Neuron (in vitro differentiated cells): ENCODE data around the gene BCL11B.

ENCODE experiments used
- H2AFZ ChIP-seq: one replicate; pipeline ENCODE4 v1.6.1; 2013; ENCODE audit warnings: low read depth, mild to moderate bottlenecking, inconsistent platforms, low read length, moderate library complexity
- H3K27me3 ChIP-seq: one replicate; pipeline ENCODE4 v1.6.1; 2013; ENCODE audit warnings: low read length; ENCODE audit not compliant: insufficient read depth
- H3K36me3 ChIP-seq: one replicate; pipeline ENCODE4 v1.6.1; 2013; ENCODE audit warnings: low read length; ENCODE audit not compliant: insufficient read depth
- H3K4me1 ChIP-seq: one replicate; pipeline ENCODE4 v1.6.1; 2013; ENCODE audit warnings: low read length; ENCODE audit not compliant: insufficient read depth
- H3K4me3 ChIP-seq: 2 replicates; pipeline ENCODE4 v1.5.1; 2013; ENCODE audit warnings: mild to moderate bottlenecking, low read length, moderate library complexity
- H3K9me3 ChIP-seq: one replicate; pipeline ENCODE4 v1.6.1; 2013; ENCODE audit warnings: low read length

The BCL11B gene

DNA sequence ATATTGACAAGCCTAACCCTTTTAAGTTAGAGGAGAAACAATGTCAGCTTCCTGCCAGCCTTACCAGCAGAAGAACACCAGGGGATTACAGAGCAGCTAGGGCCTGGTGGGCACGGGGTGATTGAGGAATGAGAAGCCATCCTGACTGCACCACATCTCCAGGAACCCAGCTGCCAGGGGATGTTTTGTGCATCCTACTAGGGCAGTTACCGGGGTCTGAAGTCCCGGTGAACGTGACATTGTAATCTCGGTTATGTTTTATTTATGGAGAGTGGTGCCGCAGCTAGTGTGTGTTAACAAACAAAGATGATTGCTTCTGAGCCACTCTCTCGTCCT is 115.9 kb downstream of the BCL11B start:
- H3K9me3 ChIP-seq, result no peaks in the 10 kb centered on the region

DNA sequence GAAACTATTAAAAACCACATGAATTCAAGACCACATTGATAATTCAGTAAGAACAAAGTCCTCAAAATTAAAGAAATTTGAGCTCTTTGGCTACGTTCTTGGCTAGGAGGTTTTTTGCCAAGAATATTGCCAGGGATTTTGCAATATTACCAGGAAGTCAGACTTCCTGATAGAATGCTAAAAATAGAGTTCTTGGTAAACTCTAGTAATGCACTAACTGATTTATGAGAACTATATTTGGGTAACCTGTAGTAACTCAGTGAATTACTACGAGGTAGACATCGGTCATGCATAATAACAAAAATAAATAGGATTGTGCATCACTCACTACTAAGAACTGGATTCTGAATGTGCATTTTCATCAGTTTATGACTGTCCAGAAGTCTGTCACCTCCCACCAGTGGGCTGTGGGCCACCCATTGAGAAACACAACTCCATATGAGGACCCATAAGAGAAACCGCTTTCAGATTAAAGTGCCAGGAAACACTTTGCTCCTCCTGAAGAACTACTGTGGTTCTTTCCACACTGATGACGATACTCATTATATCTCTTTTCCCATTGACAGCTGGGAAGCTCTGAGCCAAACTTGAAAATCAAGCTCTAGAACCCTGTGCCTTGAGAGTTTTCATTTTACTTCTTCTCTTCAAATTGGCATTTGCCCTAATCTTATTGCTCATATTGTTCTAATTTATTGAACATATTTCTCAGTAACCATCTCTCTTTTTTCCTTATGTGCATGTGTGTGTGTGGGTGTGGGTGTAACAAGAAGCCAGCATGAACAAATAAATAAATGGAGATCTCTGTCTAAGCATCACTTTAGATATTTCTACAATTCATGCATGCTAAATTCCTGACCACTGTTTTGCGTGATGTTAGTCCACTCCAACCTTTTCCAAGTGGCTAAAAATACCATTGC is 116.6 kb downstream of the BCL11B start:
- H3K4me3 ChIP-seq, result no peak overlapping the region
- H3K36me3 ChIP-seq, result no peaks in the 10 kb centered on the region

More for the DNA sequence above, 115.9 kb downstream of the BCL11B start:
- H3K36me3 ChIP-seq, result no peaks in the 10 kb centered on the region
- H3K27me3 ChIP-seq, result peaks cover 2% of the 10 kb centered on the region
- no peak overlapping the region for H2AFZ ChIP-seq
- no peak overlapping the region for H3K4me3 ChIP-seq
- H3K4me1 ChIP-seq, result no peaks in the 10 kb centered on the region

DNA sequence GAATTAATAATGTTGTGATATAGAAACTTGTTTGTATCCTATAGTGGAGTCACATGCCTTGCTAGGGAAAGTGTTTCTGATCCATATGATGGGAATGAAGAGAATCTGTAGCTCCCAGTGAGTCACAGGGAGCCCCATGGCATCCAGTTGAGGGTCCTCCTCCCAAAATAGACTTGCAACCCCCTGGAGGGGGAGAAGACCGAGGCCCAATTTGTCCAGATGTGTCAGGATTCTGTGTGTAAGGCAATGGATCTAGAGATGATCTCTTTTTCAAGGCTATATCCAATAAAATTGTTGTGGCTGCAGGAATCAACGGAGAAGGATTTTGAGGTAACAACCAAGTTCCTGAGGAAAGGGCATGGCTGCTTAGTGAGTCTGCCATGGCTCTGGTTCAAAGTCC is 121.8 kb downstream of the BCL11B start:
- no peak overlapping the region for H3K4me3 ChIP-seq
- H2AFZ ChIP-seq, result no peak overlapping the region
- peaks cover 7% of the 10 kb centered on the region for H3K4me1 ChIP-seq
- H3K36me3 ChIP-seq, result no peaks in the 10 kb centered on the region
- no peaks in the 10 kb centered on the region for H3K9me3 ChIP-seq
- H3K27me3 ChIP-seq, result peaks cover 3% of the 10 kb centered on the region

More for the DNA sequence above, 116.6 kb downstream of the BCL11B start:
- no peaks in the 10 kb centered on the region for H3K9me3 ChIP-seq
- H3K4me1 ChIP-seq, result no peaks in the 10 kb centered on the region
- H3K27me3 ChIP-seq, result peaks cover 2% of the 10 kb centered on the region
- no peak overlapping the region for H2AFZ ChIP-seq

DNA sequence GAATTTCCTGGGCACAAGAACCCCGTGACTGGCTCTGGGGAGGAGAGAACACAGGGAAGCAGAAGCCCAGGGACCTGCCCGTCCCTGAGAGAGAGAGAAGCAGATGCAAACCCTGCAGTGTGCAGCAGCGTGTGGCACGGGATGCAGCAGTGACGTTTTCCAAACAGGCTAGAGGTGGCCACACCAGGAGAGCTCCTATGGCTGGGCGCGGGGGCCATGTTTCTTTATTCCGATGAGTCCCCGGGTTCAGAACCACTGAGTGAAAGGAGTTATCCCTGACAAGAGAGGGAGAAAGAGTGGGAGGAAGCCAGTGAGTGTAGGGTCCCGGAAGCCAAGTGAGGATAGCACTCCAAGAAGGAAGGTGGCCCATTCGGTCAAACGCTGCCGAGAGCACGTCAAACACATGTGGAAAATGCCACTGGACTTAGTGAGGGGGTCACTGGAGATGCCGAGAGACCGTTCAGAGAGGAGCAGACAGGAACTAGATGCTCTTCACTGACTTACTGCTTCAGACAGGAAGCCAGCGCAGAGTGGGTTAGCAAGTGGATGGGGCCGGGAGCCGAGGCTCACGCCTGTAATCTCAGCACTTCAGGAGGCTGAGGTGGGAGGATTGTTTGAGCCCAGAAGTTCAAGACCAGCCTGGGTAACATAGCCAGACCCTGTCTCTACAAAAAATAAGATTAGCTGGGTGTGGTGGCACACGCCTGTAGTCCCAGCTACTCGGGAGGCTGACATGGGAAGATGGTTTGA is 123.0 kb downstream of the BCL11B start:
- Histone ChIP-seq H3K4me3 (no peak overlapping the region), H2AFZ (no peak overlapping the region), H3K9me3 (no peaks in the 10 kb centered on the region), H3K4me1 (peaks cover 7% of the 10 kb centered on the region), H3K27me3 (peaks cover 3% of the 10 kb centered on the region), H3K36me3 (no peaks in the 10 kb centered on the region)

DNA sequence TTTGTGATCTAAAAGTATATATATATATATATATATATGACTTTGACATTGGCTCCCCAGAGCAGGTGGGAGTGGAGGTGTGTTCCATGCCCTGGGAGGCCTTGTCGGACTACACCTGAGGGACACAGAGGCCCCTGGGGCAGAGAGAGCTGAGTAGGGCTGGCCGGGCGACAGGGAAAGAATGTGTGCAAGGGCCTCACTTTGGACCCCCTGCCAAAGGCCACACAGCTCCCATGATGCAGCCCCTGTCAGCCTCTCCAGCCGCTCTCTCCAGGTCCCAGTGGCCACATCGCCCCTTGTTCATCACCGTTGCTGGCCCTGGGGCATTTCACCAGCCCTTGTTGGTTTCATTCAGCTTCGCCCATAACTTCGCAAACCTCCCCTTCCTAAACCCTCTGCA is 123.9 kb downstream of the BCL11B start:
- Histone ChIP-seq H3K9me3 (no peaks in the 10 kb centered on the region), H3K4me3 (no peak overlapping the region), H3K36me3 (no peaks in the 10 kb centered on the region), H3K27me3 (peaks cover 3% of the 10 kb centered on the region), H3K4me1 (peaks cover 7% of the 10 kb centered on the region), H2AFZ (no peak overlapping the region)

DNA sequence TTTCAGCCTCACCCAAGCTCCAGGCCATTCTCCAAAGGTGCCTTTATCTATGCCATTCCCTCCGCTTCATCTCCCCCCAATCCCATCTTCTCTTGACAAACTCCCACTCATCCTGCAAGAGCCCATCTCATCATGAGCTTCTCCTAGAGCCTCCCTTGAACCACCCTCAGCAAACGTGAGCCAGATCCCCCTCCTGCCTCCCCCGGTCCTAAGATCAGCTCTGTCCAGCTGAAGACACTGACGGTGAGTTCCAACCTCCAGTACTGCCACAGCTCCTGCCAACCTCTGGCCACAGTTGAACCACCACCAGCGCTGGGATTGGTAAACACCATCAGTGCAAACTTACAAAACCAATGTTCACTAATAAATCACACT is 124.6 kb downstream of the BCL11B start:
- Histone ChIP-seq H3K27me3 (peaks cover 3% of the 10 kb centered on the region), H3K36me3 (no peaks in the 10 kb centered on the region), H3K9me3 (no peaks in the 10 kb centered on the region), H2AFZ (no peak overlapping the region), H3K4me3 (no peak overlapping the region), H3K4me1 (peaks cover 7% of the 10 kb centered on the region)

DNA sequence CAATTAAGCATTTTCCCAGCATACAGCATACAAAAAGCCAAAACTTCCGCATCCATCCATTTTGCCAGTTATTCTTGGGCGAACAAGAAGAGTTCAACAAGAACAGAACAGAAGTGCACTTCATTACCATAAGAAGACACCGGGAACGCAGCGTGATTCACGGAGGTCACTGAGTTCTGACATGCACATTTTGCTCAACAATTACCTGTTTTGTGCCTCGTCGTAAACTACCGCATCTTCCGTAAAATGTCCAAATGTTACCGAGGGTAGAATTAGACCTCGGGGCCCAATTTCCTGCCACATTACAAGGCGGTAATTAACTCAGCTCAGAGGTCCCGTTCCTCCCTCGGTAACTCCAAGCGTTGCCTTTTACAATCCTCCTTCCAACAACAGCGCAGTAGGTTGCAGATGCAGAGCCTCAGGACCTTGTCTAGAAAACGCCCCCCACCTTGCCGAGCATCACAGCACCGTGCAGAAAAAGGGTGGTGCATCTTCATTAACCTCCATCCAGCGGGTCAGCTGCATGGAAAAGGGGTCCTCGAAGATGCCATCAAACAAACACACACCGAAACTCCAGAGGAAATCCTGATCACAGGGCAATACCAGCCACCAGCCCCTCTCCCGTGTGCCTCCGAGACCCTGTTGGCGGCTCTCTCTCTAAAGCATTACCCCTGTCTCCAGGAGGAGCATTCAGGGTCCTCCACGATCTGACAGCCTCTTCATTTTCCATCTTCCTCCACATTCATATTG is 125.2 kb downstream of the BCL11B start:
- H3K4me1 ChIP-seq, result peaks cover 7% of the 10 kb centered on the region
- no peak overlapping the region for H2AFZ ChIP-seq
- peaks cover 3% of the 10 kb centered on the region for H3K27me3 ChIP-seq
- no peaks in the 10 kb centered on the region for H3K36me3 ChIP-seq
- H3K4me3 ChIP-seq, result no peak overlapping the region
- no peaks in the 10 kb centered on the region for H3K9me3 ChIP-seq

DNA sequence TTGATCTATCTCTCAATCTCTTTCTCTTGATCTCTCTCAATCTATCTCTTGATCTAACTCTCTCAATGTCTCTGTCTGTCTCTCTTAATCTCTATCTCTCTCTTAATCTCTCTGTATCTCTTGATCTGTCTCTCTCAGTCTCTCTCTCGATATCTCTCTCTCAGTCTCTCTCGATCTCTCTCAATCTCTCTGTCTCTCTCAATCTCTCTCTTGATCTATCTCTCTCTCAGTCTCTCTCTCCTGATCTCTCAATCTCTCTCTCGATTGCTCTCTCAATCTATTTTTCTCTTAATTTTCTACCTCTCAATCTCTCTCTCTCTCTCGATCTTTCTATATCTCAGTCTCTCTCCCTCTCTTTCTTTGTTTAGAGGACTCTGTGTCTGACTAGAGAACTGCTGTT is 126.7 kb downstream of the BCL11B start:
- Histone ChIP-seq H3K9me3 (no peaks in the 10 kb centered on the region), H3K4me1 (peaks cover 7% of the 10 kb centered on the region), H3K27me3 (peaks cover 3% of the 10 kb centered on the region)

DNA sequence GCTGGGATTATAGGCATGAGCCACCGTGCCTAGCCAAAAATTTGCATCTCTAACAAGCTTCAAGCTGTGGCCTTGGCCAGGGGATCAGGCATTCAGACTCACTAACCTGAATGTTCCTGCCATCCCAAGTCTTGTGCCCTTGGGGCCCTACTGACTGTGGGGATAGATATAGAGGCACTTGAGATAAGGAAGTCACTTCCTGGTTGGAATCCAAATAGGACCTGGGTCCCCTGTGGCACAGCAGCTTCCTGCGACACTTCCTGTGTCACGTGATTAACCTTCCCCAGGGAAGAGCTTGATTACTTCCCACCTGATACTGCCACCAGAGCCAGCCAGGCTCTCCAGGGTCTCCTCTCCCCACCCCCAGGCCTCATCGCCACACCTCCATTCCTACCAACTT is 128.2 kb downstream of the BCL11B start:
- Histone ChIP-seq H3K27me3 (peaks cover 3% of the 10 kb centered on the region), H2AFZ (no peak overlapping the region), H3K9me3 (no peaks in the 10 kb centered on the region), H3K36me3 (no peaks in the 10 kb centered on the region), H3K4me3 (no peak overlapping the region), H3K4me1 (peaks cover 7% of the 10 kb centered on the region)

More for the DNA sequence above, 126.7 kb downstream of the BCL11B start:
- Histone ChIP-seq H3K36me3 (no peaks in the 10 kb centered on the region), H3K4me3 (no peak overlapping the region), H2AFZ (no peak overlapping the region)

DNA sequence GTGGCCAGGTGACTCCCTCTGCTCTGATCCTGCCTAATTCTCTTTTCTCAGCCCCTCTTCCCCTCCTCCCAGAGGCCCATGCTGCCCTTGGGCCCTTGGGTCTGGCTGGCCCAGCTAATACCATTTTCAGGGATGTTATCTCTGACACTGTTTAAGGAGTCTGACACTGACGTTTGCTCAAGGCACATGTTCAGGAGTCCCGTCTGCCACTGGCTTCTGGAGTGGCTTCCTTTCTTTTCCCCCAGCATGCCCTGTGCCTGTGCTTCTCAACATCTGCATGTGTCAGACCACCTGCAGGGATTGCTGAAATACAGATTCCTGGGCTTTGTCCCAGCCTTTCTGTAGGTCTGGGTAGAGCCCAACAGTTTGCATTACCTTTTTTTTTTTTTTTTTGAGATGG is 128.9 kb downstream of the BCL11B start:
- Histone ChIP-seq H3K27me3 (peaks cover 4% of the 10 kb centered on the region), H3K4me1 (peaks cover 7% of the 10 kb centered on the region), H3K36me3 (no peaks in the 10 kb centered on the region), H2AFZ (no peak overlapping the region), H3K9me3 (no peaks in the 10 kb centered on the region), H3K4me3 (no peak overlapping the region)

DNA sequence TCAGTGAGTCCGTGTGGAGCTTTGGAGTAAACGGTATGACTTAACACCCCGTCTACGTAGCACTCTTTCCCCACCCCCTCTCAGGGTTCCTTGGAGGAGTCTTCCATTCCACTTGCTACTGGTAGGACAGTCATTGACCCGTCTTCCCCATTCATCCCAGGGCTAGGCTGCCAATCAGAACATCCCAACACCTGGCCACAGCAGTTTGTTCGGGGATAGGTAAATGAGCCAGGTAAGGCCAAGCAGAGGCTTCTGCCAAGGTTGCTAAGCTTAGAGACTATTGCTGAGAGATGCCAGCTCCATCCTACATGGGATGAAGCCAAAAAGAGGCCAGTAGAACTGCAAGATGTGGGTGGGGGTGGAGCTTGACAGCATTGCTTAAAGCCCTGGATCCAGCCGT is 130.8 kb downstream of the BCL11B start:
- peaks cover 6% of the 10 kb centered on the region for H3K27me3 ChIP-seq
- H3K9me3 ChIP-seq, result no peaks in the 10 kb centered on the region
- H2AFZ ChIP-seq, result no peak overlapping the region
- H3K4me1 ChIP-seq, result no peaks in the 10 kb centered on the region
- H3K4me3 ChIP-seq, result no peak overlapping the region
- no peaks in the 10 kb centered on the region for H3K36me3 ChIP-seq

DNA sequence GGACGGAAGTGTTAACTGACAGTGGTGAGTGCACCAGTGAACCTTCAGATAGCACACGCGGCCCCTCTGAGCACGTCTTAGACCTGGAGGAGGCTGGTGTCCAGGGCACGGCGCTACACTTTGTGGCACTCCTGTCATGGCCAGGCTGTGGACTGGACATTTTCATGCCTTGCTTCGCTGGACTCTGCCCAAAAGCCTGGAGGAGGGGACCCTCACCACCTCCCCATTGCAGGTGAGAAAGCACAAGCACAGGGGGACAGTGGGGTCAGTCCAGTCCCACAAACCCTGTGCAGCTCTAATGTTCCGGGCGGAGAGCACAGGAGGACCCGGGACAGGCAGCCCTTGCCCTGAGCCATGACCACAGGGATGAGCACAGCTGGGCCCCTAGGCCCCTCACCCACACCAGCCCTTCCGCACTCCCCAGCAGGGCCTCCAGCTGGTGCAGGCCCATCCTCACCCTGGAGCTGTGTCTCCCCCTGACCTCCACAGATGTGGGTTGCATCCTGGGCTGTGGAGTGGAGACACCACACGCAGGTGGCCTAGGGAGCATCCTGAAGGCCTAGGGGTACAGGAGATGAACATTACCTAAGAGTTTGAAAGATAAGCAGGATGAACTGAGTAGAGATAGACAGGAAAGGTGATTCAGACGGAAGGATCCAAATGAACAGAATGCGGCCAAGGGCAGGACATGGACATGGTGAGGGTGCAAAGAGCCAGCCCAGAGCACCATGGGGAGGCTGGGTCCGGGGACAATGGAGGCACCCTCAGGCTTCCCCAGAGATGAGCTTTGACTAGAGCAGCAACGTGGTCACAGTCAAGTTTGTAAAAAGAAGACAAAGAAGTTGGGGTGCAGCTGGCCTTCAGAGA is 132.8 kb downstream of the BCL11B start:
- no peaks in the 10 kb centered on the region for H3K4me1 ChIP-seq
- H3K27me3 ChIP-seq, result peaks cover 11% of the 10 kb centered on the region
- no peak overlapping the region for H3K4me3 ChIP-seq
- H3K36me3 ChIP-seq, result no peaks in the 10 kb centered on the region
- H2AFZ ChIP-seq, result no peak overlapping the region
- H3K9me3 ChIP-seq, result no peaks in the 10 kb centered on the region
